ENCODE results near the gene C1orf174. TPM values are rescaled to one million over a fixed set of nuclear protein-coding genes. Genes with fewer than 3 reads are reported as not detected.

Gene C1orf174
- total and polyA plus RNA-seq, 2 donors (not counting 1 experiment from before 2014, with no cell fraction given) = 24.1 to 39.6 TPM

GRCh38 chr1:3925256-3925655 lies 25.2 kb upstream of the C1orf174 start:
- Histone ChIP-seq H3K4me2 (ENCODE audit: extremely low read depth, insufficient read depth, low read length) (no peak overlapping the region), H3K9ac (ENCODE audit: insufficient read depth, low read length) (no peak overlapping the region), H3K36me3 (ENCODE audit: control insufficient read depth, insufficient read depth, low read length) (no peaks in the 10 kb centered on the region), H3K79me2 (ENCODE audit: control insufficient read depth, insufficient read depth, low read length) (no peaks in the 10 kb centered on the region), H3K4me1 (ENCODE audit: control insufficient read depth, extremely low read depth, insufficient read depth, low read length) (no peaks in the 10 kb centered on the region), H3K9me3 (ENCODE audit: control insufficient read depth, insufficient read depth, low read depth, low read length) (no peaks in the 10 kb centered on the region), H3K27ac (ENCODE audit: insufficient read depth, low read length) (no peak overlapping the region), H4K20me1 (ENCODE audit: control insufficient read depth, extremely low read depth, insufficient read depth, low read length) (no peaks in the 10 kb centered on the region), H3K27me3 (ENCODE audit: control insufficient read depth, insufficient read depth, low read length) (no peaks in the 10 kb centered on the region), H2AFZ (ENCODE audit: low read length) (no peak overlapping the region), H3K4me3 (replicated peaks in 1 of 4; ENCODE audit: control extremely low read depth in 1 of 4, insufficient read depth in 1 of 4, low read depth in 3 of 4, low read length in 4 of 4) (no peak overlapping the region)
- TF ChIP-seq EZH2 (IDR thresholded peaks at IDR 0.05; ENCODE audit: low read length, missing control alignments) = no peak
- no peak for TF ChIP-seq CTCF (conservative IDR thresholded peaks at IDR 0.05 in 1 of 2, IDR thresholded peaks at IDR 0.05 in 1 of 2; ENCODE audit: low read depth in 1 of 2, low read length in 2 of 2)
- no peak for DNase-seq (ENCODE audit: low read depth in 2 of 2)

- Histone ChIP-seq H3K27ac (ENCODE audit: insufficient read depth, low read length) (no peak overlapping the region), H3K4me1 (ENCODE audit: control insufficient read depth, extremely low read depth, insufficient read depth, low read length) (no peaks in the 10 kb centered on the region), H3K9ac (ENCODE audit: insufficient read depth, low read length) (no peak overlapping the region), H3K36me3 (ENCODE audit: control insufficient read depth, insufficient read depth, low read length) (no peaks in the 10 kb centered on the region), H3K4me2 (ENCODE audit: extremely low read depth, insufficient read depth, low read length) (no peak overlapping the region), H4K20me1 (ENCODE audit: control insufficient read depth, extremely low read depth, insufficient read depth, low read length) (no peaks in the 10 kb centered on the region), H3K9me3 (ENCODE audit: control insufficient read depth, insufficient read depth, low read depth, low read length) (no peaks in the 10 kb centered on the region), H3K4me3 (replicated peaks in 1 of 4; ENCODE audit: control extremely low read depth in 1 of 4, insufficient read depth in 1 of 4, low read depth in 3 of 4, low read length in 4 of 4) (no peak overlapping the region), H3K27me3 (ENCODE audit: control insufficient read depth, insufficient read depth, low read length) (no peaks in the 10 kb centered on the region), H2AFZ (ENCODE audit: low read length) (no peak overlapping the region), H3K79me2 (ENCODE audit: control insufficient read depth, insufficient read depth, low read length) (no peaks in the 10 kb centered on the region)
- TF ChIP-seq CTCF (conservative IDR thresholded peaks at IDR 0.05 in 1 of 2, IDR thresholded peaks at IDR 0.05 in 1 of 2; ENCODE audit: low read depth in 1 of 2, low read length in 2 of 2) (no peak), EZH2 (IDR thresholded peaks at IDR 0.05; ENCODE audit: low read length, missing control alignments) (no peak)
- no peak for DNase-seq (ENCODE audit: low read depth in 2 of 2)
Measured at GRCh38 chr1:3924825-3925220, 24.8 kb upstream of the C1orf174 start.

- Histone ChIP-seq H3K27ac (ENCODE audit: insufficient read depth, low read length) (no peak overlapping the region), H3K4me1 (ENCODE audit: control insufficient read depth, extremely low read depth, insufficient read depth, low read length) (no peaks in the 10 kb centered on the region), H3K4me2 (ENCODE audit: extremely low read depth, insufficient read depth, low read length) (no peak overlapping the region), H3K9me3 (ENCODE audit: control insufficient read depth, insufficient read depth, low read depth, low read length) (no peaks in the 10 kb centered on the region), H2AFZ (ENCODE audit: low read length) (no peak overlapping the region), H3K9ac (ENCODE audit: insufficient read depth, low read length) (no peak overlapping the region), H3K4me3 (replicated peaks in 1 of 4; ENCODE audit: control extremely low read depth in 1 of 4, insufficient read depth in 1 of 4, low read depth in 3 of 4, low read length in 4 of 4) (no peak overlapping the region), H3K27me3 (ENCODE audit: control insufficient read depth, insufficient read depth, low read length) (no peaks in the 10 kb centered on the region), H4K20me1 (ENCODE audit: control insufficient read depth, extremely low read depth, insufficient read depth, low read length) (no peaks in the 10 kb centered on the region), H3K79me2 (ENCODE audit: control insufficient read depth, insufficient read depth, low read length) (no peaks in the 10 kb centered on the region), H3K36me3 (ENCODE audit: control insufficient read depth, insufficient read depth, low read length) (no peaks in the 10 kb centered on the region)
- TF ChIP-seq CTCF (conservative IDR thresholded peaks at IDR 0.05 in 1 of 2, IDR thresholded peaks at IDR 0.05 in 1 of 2; ENCODE audit: low read depth in 1 of 2, low read length in 2 of 2) (no peak), EZH2 (IDR thresholded peaks at IDR 0.05; ENCODE audit: low read length, missing control alignments) (no peak)
- no peak for DNase-seq (ENCODE audit: low read depth in 2 of 2)
Measured at GRCh38 chr1:3924186-3924824, 24.2 kb upstream of the C1orf174 start.

Measured in fibroblast of lung (primary cell).